Fibroblast of pulmonary artery (primary cell): Measurements from ENCODE around the gene CDK7.

Source experiments
- DNase-seq: peaks from one replicate; pipeline ENCODE4 v3.0.0-alpha.2; 2010; ENCODE audit warnings: low read depth
- H3K4me3 ChIP-seq: replicated peaks from 2 replicates; pipeline ENCODE4 v1.5.1; 2011; ENCODE audit warnings: low read depth, mild to moderate bottlenecking, control low read depth, low read length, moderate library complexity
- TF ChIP-seq, protein P1 (sequence below): IDR thresholded peaks from 2 replicates; pipeline ENCODE4 v1.5.1; 2011; ENCODE audit warnings: mild to moderate bottlenecking, control low read depth, low read length, inconsistent platforms; ENCODE audit errors: missing control alignments

Gene CDK7

DNA sequence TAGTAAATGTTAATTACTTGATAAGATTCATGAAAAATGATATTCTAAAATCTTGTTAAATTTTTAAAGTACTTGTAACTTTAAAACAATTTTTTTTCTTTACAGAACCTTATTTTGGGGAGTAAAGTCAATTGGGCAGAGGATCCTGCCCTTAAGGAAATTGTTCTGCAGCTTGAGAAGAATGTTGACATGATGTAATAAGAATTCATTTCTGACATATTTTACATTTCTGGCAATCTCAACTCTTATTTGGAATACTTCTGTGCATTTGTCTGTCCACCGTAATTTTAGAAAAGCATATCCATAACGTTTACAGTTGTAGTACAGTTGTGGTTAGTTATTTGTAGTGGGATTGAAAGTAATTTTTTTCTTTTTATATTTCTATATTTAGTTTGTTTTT, 25.1 kb upstream of the CDK7 start:
- no peak overlapping the region for H3K4me3 ChIP-seq
- DNase-seq = peak; percentile 33
- TF ChIP-seq, protein P1, sequence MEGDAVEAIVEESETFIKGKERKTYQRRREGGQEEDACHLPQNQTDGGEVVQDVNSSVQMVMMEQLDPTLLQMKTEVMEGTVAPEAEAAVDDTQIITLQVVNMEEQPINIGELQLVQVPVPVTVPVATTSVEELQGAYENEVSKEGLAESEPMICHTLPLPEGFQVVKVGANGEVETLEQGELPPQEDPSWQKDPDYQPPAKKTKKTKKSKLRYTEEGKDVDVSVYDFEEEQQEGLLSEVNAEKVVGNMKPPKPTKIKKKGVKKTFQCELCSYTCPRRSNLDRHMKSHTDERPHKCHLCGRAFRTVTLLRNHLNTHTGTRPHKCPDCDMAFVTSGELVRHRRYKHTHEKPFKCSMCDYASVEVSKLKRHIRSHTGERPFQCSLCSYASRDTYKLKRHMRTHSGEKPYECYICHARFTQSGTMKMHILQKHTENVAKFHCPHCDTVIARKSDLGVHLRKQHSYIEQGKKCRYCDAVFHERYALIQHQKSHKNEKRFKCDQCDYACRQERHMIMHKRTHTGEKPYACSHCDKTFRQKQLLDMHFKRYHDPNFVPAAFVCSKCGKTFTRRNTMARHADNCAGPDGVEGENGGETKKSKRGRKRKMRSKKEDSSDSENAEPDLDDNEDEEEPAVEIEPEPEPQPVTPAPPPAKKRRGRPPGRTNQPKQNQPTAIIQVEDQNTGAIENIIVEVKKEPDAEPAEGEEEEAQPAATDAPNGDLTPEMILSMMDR = no peak

DNA sequence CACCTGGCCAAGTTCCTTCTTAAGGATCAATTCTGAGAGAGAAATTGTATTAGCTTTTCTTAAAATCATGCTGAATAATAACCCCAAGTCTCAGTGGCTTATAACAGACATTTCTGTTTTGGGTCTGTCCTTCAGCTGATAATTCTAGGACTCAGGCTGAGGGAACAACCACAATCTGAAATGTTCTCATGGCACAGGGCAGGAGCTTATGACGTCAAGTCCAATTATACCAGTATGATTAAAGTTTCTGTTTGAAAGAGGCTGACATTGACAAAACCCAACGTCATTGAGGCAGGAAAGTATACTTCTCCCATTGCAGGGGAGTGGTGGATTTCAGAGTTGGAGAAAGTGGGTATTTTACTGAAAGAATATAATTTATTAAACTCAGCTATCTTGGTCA, 23.5 kb upstream of the CDK7 start:
- TF ChIP-seq, protein P1 = no peak
- H3K4me3 ChIP-seq = no peak overlapping the region
- no peak for DNase-seq

DNA sequence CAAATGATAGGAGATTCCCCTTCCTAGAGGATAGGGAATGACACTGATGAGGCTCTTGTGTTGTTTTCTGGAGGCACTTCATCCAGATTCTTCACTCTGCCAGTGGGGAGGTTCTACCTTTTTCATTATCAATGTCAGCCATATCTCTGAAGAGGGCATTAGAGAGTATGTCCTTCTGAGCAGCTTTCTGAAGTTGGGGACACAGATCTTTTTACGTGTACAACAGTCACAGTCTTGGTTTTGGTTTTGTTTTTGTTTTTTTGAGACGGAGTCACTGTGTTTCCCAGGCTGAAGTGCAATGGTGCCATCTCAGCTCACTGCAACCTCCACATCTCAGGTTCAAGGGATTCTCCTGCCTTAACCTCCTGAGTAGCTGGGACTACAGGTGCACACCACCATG, 22.7 kb upstream of the CDK7 start:
- TF ChIP-seq, protein P1 = no peak
- no peak overlapping the region for H3K4me3 ChIP-seq
- no peak for DNase-seq

DNA sequence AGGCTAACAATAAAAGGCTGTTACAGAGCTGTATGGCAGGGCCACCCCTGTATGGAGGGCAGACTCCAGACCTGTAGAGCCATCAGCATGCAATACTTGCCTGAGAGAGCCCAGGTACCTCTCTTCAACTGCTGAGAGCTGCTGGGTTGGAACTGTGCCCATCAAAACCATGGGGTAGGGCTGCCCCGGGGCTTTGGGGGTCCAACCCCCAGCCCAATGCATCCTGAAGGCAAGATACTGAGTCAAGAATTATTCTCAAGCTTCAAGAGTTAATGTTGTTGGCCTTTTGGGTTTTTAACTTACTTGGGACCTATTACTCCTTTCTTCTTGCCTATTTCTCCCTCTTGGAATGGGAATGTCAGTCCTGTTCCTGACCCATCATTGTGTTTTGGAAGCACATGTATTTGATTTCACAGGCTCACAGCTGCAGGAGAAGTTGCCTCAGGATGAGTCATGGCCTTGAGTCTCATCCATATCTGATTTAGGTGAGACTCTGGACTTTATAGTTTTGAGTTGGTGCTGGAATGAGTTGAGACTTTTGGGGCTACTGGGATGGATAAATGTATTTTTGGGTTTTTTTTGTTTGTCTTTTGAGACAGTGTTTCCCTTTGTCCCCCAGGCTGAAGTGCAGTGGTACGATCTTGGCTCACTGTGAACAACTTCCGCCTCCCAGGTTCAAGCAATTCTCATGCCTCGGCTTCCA, 21.0 kb upstream of the CDK7 start:
- peak; percentile 71 for DNase-seq
- no peak overlapping the region for H3K4me3 ChIP-seq
- TF ChIP-seq, protein P1 = no peak

DNA sequence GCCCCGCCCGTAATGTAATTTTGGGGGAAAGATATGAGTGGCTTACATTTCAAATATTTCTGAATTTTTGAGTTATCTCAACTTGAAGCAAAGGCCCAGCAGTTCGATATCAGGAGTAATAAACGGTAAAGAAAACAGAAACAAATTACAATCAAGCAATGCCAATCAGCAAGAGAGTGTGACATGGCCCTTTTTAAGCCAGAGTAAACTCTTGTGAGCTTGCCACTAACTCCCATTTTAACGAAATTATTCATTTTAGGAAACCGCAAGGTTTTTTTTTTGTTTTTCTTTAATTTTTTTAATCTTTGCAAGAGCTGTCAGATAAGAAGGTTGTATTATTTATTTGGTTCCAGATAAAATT, 17.6 kb upstream of the CDK7 start:
- DNase-seq = no peak
- TF ChIP-seq, protein P1 = no peak
- H3K4me3 ChIP-seq = peak overlapping the region; percentile 99

DNA sequence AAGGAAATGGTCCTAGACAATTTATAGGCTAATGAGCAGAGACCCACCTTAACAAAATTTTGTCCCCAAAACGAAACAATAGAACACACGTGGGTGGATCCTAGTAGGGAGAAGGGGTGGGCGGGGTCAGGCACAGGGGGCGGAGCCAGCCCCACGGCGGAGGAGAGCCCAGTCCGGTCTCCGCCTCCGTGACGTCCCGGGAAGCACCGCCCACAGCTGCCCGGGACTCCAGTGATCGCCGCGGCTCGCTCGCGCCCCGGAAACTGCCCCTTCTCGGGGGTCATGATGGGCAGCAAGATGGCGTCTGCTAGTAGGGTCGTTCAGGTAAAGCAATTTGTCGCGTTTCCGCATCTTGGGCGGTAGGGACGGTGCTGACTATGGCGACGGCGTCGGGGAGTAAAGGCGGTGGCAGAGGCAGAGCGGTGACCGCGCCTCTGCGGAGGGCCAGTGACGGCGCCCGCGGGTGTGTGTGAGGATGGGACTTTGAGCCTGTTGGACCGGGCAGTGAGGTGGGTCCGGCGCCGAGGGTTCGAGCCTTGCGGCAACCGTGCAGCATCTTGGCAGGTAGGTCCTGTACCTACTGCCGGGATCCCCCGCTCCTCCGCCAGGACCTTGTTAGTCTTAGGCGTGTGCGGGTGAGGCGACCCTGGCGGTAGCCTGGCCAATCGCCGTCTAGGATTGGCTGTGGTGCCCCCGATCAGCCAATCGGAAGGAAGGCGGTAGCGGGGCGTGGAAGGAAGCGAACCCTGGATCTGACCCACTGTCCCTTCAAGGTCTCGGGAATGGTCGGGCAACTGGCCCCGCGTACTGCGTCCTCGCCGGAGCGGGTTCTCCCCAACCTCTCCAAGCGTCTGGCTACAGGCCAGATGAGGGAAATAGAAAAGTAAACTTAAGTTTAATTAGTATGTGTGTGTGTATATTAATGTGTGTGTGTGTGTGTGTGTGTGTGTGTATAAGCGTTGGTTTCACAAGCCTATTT, 16.8 kb upstream of the CDK7 start:
- TF ChIP-seq, protein P1 = peak; percentile 7
- H3K4me3 ChIP-seq = peak overlapping the region; percentile 99
- DNase-seq = peak; percentile 92
